Caco-2 (cell line): ENCODE measurements around the gene CR2. TPM values are rescaled to one million over a fixed set of nuclear protein-coding genes. Genes with fewer than 3 reads are reported as not detected.
"Not testable (repeated sequence)": the region's sequence is repeated elsewhere in the genome, so short reads cannot be mapped to it uniquely, and the experiment has no call there.

Source experiments
- BruUV-seq: library from RNA; stranded (reverse); fragments of 400-500 nt; replicated peaks from 2 replicates; lab custom pipeline; 2021; lab: Mats Ljungman, UMichigan
- CTCF ChIA-PET: fragments of 300-600 bp; sonication (Branson Sonifier 250); formaldehyde crosslinking; loops from one replicate; lab custom pipeline; 2022; ENCODE audit warnings: antibody characterized with exemption; lab: Charles Lee
- POLR2A ChIA-PET: fragments of 300-600 bp; sonication (Branson Sonifier 250); formaldehyde crosslinking; loops from one replicate; lab custom pipeline; 2022; ENCODE audit warnings: antibody characterized with exemption; lab: Charles Lee
- DNase-seq, 2 experiments: peaks; one replicate each; pipeline versions ENCODE4 v3.0.0 to v3.0.0-alpha.2; 2020 to 2022
- H3K27me3 ChIP-seq: replicated peaks from 2 replicates; pipeline ENCODE4 v1.6.0; 2011; ENCODE audit warnings: low read length; ENCODE audit not compliant: control insufficient read depth, insufficient read depth
- H3K36me3 ChIP-seq: 2 replicates; pipeline ENCODE4 v1.5.1; 2011; ENCODE audit warnings: low read length; ENCODE audit not compliant: control insufficient read depth, insufficient read depth
- H3K4me1 ChIP-seq: fragments of 250-450 bp; sonication (Bioruptor Pico); 2 replicates; pipeline ENCODE4 v1.5.1; 2020; ENCODE audit warnings: mild to moderate bottlenecking
- H3K4me3 ChIP-seq: 2 replicates; pipeline ENCODE4 v1.5.1; 2011; ENCODE audit warnings: low read depth, mild to moderate bottlenecking, control low read depth, low read length
- H3K9me3 ChIP-seq: fragments of 250-450 bp; sonication (Bioruptor Pico); 2 replicates; pipeline ENCODE4 v1.5.1; 2020; ENCODE audit warnings: mild to moderate bottlenecking, moderate library complexity
- H3K27ac Mint-ChIP-seq: one replicate; pipeline ENCODE4 v1.8.0; 2022; ENCODE audit warnings: mixed read lengths; ENCODE audit not compliant: unreplicated experiment
- H3K27me3 Mint-ChIP-seq: one replicate; pipeline ENCODE4 v1.8.0; 2022; ENCODE audit warnings: mixed read lengths; ENCODE audit not compliant: insufficient read depth, unreplicated experiment
- H3K36me3 Mint-ChIP-seq: one replicate; pipeline ENCODE4 v1.8.0; 2022; ENCODE audit warnings: mild to moderate bottlenecking, mixed read lengths; ENCODE audit not compliant: insufficient read depth, unreplicated experiment
- H3K4me1 Mint-ChIP-seq: one replicate; pipeline ENCODE4 v1.8.0; 2022; ENCODE audit warnings: low read depth, mixed read lengths; ENCODE audit not compliant: unreplicated experiment
- H3K4me3 Mint-ChIP-seq: one replicate; pipeline ENCODE4 v1.8.0; 2022; ENCODE audit warnings: mild to moderate bottlenecking, moderate library complexity, mixed read lengths; ENCODE audit not compliant: unreplicated experiment
- H3K9me3 Mint-ChIP-seq: one replicate; pipeline ENCODE4 v1.8.0; 2022; ENCODE audit warnings: mixed read lengths; ENCODE audit not compliant: unreplicated experiment
- intact Hi-C: fragments of 100-400 bp; cut with micrococcal nuclease; formaldehyde crosslinking; loops from one replicate; pipeline ENCODE4 v1.10.0; 2022; ENCODE audit not compliant: unreplicated experiment
- total RNA-seq: library from RNA; stranded (reverse); gene quantifications from 2 replicates; pipeline ENCODE4 v1.2.3, GENCODE V29; 2022
- TF ChIP-seq, protein P1 (sequence below), 2 experiments: fragments of 200-600 bp in 1 of 2; IDR thresholded peaks; 1 replicate in 1 of 2; 2 replicates in 1 of 2; pipeline versions ENCODE4 v1.5.1 to v1.8.0; 2011 to 2022; ENCODE audit warnings: antibody characterized with exemption in 1 of 2, control low read depth in 1 of 2, inconsistent platforms in 1 of 2, low read depth in 1 of 2, low read length in 1 of 2, mild to moderate bottlenecking in 1 of 2, moderate library complexity in 1 of 2; ENCODE audit not compliant: insufficient read depth in 1 of 2, severe bottlenecking in 1 of 2, unreplicated experiment in 1 of 2

CR2 gene
- total RNA-seq, 1 experiment from 2014 or later, result 0.34 TPM

DNA sequence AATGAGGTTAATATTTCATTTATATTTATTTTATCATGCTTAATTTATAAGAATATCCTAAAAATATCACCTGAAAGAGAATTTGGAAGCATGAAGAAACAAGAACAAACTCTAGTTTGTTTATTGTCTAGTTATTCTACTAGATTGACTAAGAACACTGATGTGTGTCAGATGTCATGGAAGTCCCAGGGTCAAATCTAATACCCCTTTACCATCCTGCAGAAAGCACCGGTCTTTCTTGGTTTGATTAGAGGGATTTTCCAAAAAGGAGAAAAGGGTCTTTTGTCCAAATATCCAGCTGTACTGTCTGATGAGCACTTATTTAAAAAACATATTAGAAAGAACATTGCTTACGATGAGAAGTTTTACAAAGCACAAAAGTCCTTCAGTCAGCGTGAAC, 20.7 kb upstream of the CR2 start:
- TF ChIP-seq, protein P1, sequence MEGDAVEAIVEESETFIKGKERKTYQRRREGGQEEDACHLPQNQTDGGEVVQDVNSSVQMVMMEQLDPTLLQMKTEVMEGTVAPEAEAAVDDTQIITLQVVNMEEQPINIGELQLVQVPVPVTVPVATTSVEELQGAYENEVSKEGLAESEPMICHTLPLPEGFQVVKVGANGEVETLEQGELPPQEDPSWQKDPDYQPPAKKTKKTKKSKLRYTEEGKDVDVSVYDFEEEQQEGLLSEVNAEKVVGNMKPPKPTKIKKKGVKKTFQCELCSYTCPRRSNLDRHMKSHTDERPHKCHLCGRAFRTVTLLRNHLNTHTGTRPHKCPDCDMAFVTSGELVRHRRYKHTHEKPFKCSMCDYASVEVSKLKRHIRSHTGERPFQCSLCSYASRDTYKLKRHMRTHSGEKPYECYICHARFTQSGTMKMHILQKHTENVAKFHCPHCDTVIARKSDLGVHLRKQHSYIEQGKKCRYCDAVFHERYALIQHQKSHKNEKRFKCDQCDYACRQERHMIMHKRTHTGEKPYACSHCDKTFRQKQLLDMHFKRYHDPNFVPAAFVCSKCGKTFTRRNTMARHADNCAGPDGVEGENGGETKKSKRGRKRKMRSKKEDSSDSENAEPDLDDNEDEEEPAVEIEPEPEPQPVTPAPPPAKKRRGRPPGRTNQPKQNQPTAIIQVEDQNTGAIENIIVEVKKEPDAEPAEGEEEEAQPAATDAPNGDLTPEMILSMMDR (IDR thresholded peaks at IDR 0.05; ENCODE audit: insufficient read depth in 1 of 2, low read depth in 1 of 2, low read length in 1 of 2, severe bottlenecking in 1 of 2, unreplicated experiment in 1 of 2), result no peak
- ChIA-PET CTCF (no interaction called here), POLR2A (no interaction called here)
- no peaks in the 10 kb centered on the region for H3K9me3 ChIP-seq
- Mint-ChIP-seq H3K4me1 (no peaks in the 10 kb centered on the region), H3K27me3 (peaks cover 27% of the 10 kb centered on the region), H3K36me3 (no peaks in the 10 kb centered on the region), H3K4me3 (no peak overlapping the region), H3K9me3 (no peaks in the 10 kb centered on the region), H3K27ac (no peak overlapping the region)
- BruUV-seq, result no TSS peak
- intact Hi-C loops, result no loop called here
- no peak overlapping the region for H3K4me3 ChIP-seq
- DNase-seq, result no peak
- H3K4me1 ChIP-seq, result no peaks in the 10 kb centered on the region
- H3K27me3 ChIP-seq, result no peaks in the 10 kb centered on the region
- no peaks in the 10 kb centered on the region for H3K36me3 ChIP-seq

DNA sequence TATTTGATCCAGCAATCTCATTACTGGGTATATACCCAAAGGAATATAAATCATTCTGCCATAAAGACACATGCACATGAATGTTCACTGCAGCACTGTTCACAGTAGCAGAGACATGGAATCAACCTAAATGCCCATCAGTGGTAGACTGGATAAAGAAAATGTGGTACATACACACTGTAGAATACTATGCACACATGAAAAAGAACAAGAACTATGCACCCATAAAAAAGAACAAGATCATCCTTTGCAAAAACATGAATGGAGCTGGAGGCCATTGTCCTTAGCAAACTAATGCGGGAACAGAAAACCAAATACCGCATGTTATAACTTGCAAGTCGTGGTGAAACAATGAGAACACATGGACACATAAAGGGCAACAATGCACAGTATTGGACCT, 17.4 kb upstream of the CR2 start:
- H3K4me3 ChIP-seq, H3K27ac Mint-ChIP-seq, H3K36me3 Mint-ChIP-seq, POLR2A ChIA-PET, H3K9me3 Mint-ChIP-seq, DNase-seq, H3K9me3 ChIP-seq, intact Hi-C loops, H3K4me3 Mint-ChIP-seq, CTCF ChIA-PET, H3K36me3 ChIP-seq, H3K4me1 Mint-ChIP-seq, BruUV-seq, H3K4me1 ChIP-seq, H3K27me3 ChIP-seq: not testable (repeated sequence)
- peaks cover 17% of the 10 kb centered on the region for H3K27me3 Mint-ChIP-seq

DNA sequence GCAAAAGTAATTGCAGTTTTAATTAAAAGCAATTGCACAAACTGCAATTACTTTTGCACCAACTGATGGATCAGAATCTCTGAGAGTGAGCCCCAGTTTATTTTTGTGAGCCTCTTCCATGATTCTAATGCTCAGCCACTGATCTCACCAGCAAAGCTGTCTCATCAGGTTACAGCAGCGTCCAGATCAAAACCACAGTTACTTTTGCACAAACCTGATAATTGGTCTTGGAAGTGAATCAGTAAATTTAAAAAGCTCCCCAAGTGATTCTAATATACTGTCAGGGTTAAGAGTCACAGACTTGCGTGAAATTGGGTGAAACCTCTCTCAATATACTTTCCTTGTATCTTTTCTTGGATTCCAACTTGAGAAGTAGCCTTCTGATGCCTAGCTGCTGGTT, 13.5 kb upstream of the CR2 start:
- H3K27me3 ChIP-seq, result no peaks in the 10 kb centered on the region
- no TSS peak for BruUV-seq
- H3K9me3 ChIP-seq, result no peaks in the 10 kb centered on the region
- TF ChIP-seq, protein P1 (IDR thresholded peaks at IDR 0.05; ENCODE audit: insufficient read depth in 1 of 2, low read depth in 1 of 2, low read length in 1 of 2, severe bottlenecking in 1 of 2, unreplicated experiment in 1 of 2), result no peak
- ChIA-PET CTCF (no interaction called here), POLR2A (no interaction called here)
- H3K4me3 ChIP-seq, result no peak overlapping the region
- no peaks in the 10 kb centered on the region for H3K4me1 ChIP-seq
- Mint-ChIP-seq H3K4me3 (no peak overlapping the region), H3K9me3 (no peaks in the 10 kb centered on the region), H3K4me1 (no peaks in the 10 kb centered on the region), H3K27ac (no peak overlapping the region), H3K36me3 (no peaks in the 10 kb centered on the region), H3K27me3 (peaks cover 21% of the 10 kb centered on the region)
- intact Hi-C loops, result no loop called here
- no peak for DNase-seq
- no peaks in the 10 kb centered on the region for H3K36me3 ChIP-seq
